CD4-positive, alpha-beta T cell treated with Interleukin-6 for 4 hours (primary cell): ENCODE results near the gene PRKAG2.
A peak's percentile ranks its signal among the peaks of the same experiment; 100 is the strongest.
"Not testable (repeated sequence)": the region's sequence is repeated elsewhere in the genome, so short reads cannot be mapped to it uniquely, and the experiment has no call there.

Experiments used
- DNase-seq: peaks from one replicate; pipeline ENCODE4 v3.0.0-alpha.2; 2020; ENCODE audit warnings: mixed read lengths

PRKAG2 gene

GRCh38 chr7:151759591-151760042 is 117.3 kb downstream of the PRKAG2 start:
- peak; percentile 70 for DNase-seq

- no peak for DNase-seq
Measured at GRCh38 chr7:151758622-151759540, 118.0 kb downstream of the PRKAG2 start.

GRCh38 chr7:151757274-151757673 is 119.6 kb downstream of the PRKAG2 start:
- no peak for DNase-seq

- no peak for DNase-seq
Measured at GRCh38 chr7:151756866-151757265, 120.0 kb downstream of the PRKAG2 start.

- peak; percentile 70 for DNase-seq
Measured at GRCh38 chr7:151756076-151756731, 120.7 kb downstream of the PRKAG2 start.

GRCh38 chr7:151755131-151755801 is 121.6 kb downstream of the PRKAG2 start:
- no peak for DNase-seq

- DNase-seq, result no peak
Measured at GRCh38 chr7:151754688-151755130, 122.2 kb downstream of the PRKAG2 start.

- peak; percentile 36 for DNase-seq
Measured at GRCh38 chr7:151754142-151754590, 122.7 kb downstream of the PRKAG2 start.

- DNase-seq, result no peak
Measured at GRCh38 chr7:151752816-151753595, 123.9 kb downstream of the PRKAG2 start.

- DNase-seq, result no peak
Measured at GRCh38 chr7:151752037-151752436, 124.9 kb downstream of the PRKAG2 start.

- DNase-seq, result no peak
Measured at GRCh38 chr7:151748733-151749132, 128.2 kb downstream of the PRKAG2 start.

- not testable (repeated sequence) for DNase-seq
Measured at GRCh38 chr7:151748021-151748420, 128.9 kb downstream of the PRKAG2 start.

GRCh38 chr7:151745706-151746105 is 131.2 kb downstream of the PRKAG2 start:
- no peak for DNase-seq

- no peak for DNase-seq
Measured at GRCh38 chr7:151744656-151745638, 132.0 kb downstream of the PRKAG2 start.

- no peak for DNase-seq
Measured at GRCh38 chr7:151744051-151744580, 132.8 kb downstream of the PRKAG2 start.

- no peak for DNase-seq
Measured at GRCh38 chr7:151743481-151743983, 133.4 kb downstream of the PRKAG2 start.

- DNase-seq, result no peak
Measured at GRCh38 chr7:151742713-151743480, 134.0 kb downstream of the PRKAG2 start.

- DNase-seq, result no peak
Measured at GRCh38 chr7:151741585-151741984, 135.3 kb downstream of the PRKAG2 start.

GRCh38 chr7:151740081-151740851 is 136.6 kb downstream of the PRKAG2 start:
- DNase-seq, result no peak
